Sigmoid colon (tissue), 7 donors: ENCODE data around the gene WDR74. TPM values are rescaled to one million over a fixed set of nuclear protein-coding genes. Genes with fewer than 3 reads are reported as not detected.

Source experiments
- DNase-seq: peaks from one replicate; pipeline ENCODE4 v3.0.0-alpha.2; 2019
- H3K27ac ChIP-seq, 4 donors: fragments of 200-600 bp; sonication (generic); one replicate each; pipeline ENCODE4 v1.5.1; 2016 to 2019; ENCODE audit warnings: mild to moderate bottlenecking in 1 of 4
- H3K27me3 ChIP-seq, 3 donors: fragments of 200-600 bp; sonication (generic); one replicate each; pipeline ENCODE4 v1.5.1; 2019; ENCODE audit warnings: mild to moderate bottlenecking in 1 of 3
- H3K36me3 ChIP-seq, 4 donors: fragments of 200-600 bp; sonication (generic); one replicate each; pipeline ENCODE4 v1.5.1; 2016 to 2019
- H3K4me1 ChIP-seq, 4 donors: fragments of 200-600 bp; sonication (generic); one replicate each; pipeline ENCODE4 v1.5.1; 2017 to 2019
- H3K4me3 ChIP-seq, 4 donors: fragments of 200-600 bp; sonication (generic); one replicate each; pipeline ENCODE4 v1.5.1; 2017 to 2019; ENCODE audit warnings: mild to moderate bottlenecking in 2 of 4, moderate library complexity in 1 of 4
- H3K9me3 ChIP-seq, 4 donors: fragments of 200-600 bp in 3 of 4; sonication (generic) in 3 of 4; one replicate each; pipeline versions ENCODE4 v1.5.1 to v1.6.1; 2013 to 2019
- CTCF ChIP-seq, 4 experiments: fragments of 450-650 bp in 3 of 4; fragments of 200-600 bp in 1 of 4; IDR thresholded peaks; one replicate each; pipeline ENCODE4 v1.5.1; 2016 to 2019; ENCODE audit warnings: antibody characterized with exemption in 4 of 4, mild to moderate bottlenecking in 3 of 4, moderate library complexity in 2 of 4
- EP300 ChIP-seq, 4 donors: sonication (generic); formaldehyde crosslinking; IDR thresholded peaks; one replicate each; pipeline ENCODE4 v1.6.1; 2017; ENCODE audit warnings: antibody characterized with exemption in 4 of 4
- POLR2A ChIP-seq, 2 donors: fragments of 450-650 bp; IDR thresholded peaks; one replicate each; pipeline ENCODE4 v1.6.1; 2016; ENCODE audit warnings: antibody characterized with exemption in 2 of 2, mild to moderate bottlenecking in 2 of 2, moderate library complexity in 2 of 2
- POLR2AphosphoS5 ChIP-seq, 4 donors: sonication (generic); formaldehyde crosslinking; IDR thresholded peaks; one replicate each; pipeline ENCODE4 v1.6.1; 2017; ENCODE audit warnings: antibody characterized with exemption in 4 of 4
- WGBS, 2 donors: extraction: QIAGEN DNeasy Blood & Tissue Kit; methylation state at CpG; one replicate each; pipeline ENCODE4 v1.1.7; 2013; 5-methylcytosine and 5-hydroxymethylcytosine counted together
- intact Hi-C: fragments of 100-400 bp; cut with DNase I; formaldehyde crosslinking; loops from one replicate; pipeline ENCODE4 v1.15.1; 2023
- polyA plus RNA-seq, 3 donors: library from polyadenylated mRNA; stranded (reverse); fragments of 200-250 nt; gene quantifications; one replicate each; pipeline ENCODE4 v1.2.3, GENCODE V29; 2013
- total RNA-seq, 4 donors: library from RNA; depleted of rRNA; stranded (reverse); fragments of >200 nt; gene quantifications; one replicate each; pipeline ENCODE4 v1.1.0, GENCODE V29; 2016
- donor health status: healthy with polysubstance abuse.
- donor health status: Bipolar disorder and iron deficiency.
- donor health status: healthy.

Gene WDR74
- total and polyA plus RNA-seq, 7 donors, result 11.6 to 47.6 (median 30.7) TPM

- 93 to 96% methylated on average over 3 of the region's 3 CpGs for WGBS, 2 donors
- intact Hi-C loops, result no loop called here
Observed at GRCh38 chr11:62823677-62824076, 15.7 kb downstream of the WDR74 start.

GRCh38 chr11:62817129-62817528 lies 22.3 kb downstream of the WDR74 start:
- intact Hi-C loops, result no loop called here
- H3K4me1 ChIP-seq, result no peaks in the 10 kb centered on the region
- H3K27ac ChIP-seq, result no peak overlapping the region
- no peak overlapping the region for H3K4me3 ChIP-seq
- 93 to 95% methylated on average over 4 of the region's 4 CpGs for WGBS, 2 donors
- H3K27me3 ChIP-seq, result no peaks in the 10 kb centered on the region
- no peak for DNase-seq
- TF ChIP-seq CTCF (IDR thresholded peaks at IDR 0.05) (no peak), POLR2A (IDR thresholded peaks at IDR 0.05) (no peak)
- peaks cover 15 to 82% (median 32%) of the 10 kb centered on the region in 4 donors for H3K36me3 ChIP-seq
- H3K9me3 ChIP-seq, result no peaks in the 10 kb centered on the region

More at GRCh38 chr11:62823677-62824076, 15.7 kb downstream of the WDR74 start:
- H3K4me1 ChIP-seq, result peaks cover 0 to 7% (median 3%) of the 10 kb centered on the region in 4 donors
- DNase-seq, result no peak
- H3K36me3 ChIP-seq, result peaks cover 62 to 99% (median 78%) of the 10 kb centered on the region in 4 donors
- TF ChIP-seq POLR2AphosphoS5 (IDR thresholded peaks at IDR 0.05), result no peak
- no peak for TF ChIP-seq CTCF (IDR thresholded peaks at IDR 0.05)
- TF ChIP-seq EP300 (IDR thresholded peaks at IDR 0.05), result no peak
- no peak for TF ChIP-seq POLR2A (IDR thresholded peaks at IDR 0.05)
- no peaks in the 10 kb centered on the region for H3K9me3 ChIP-seq
- no peak overlapping the region for H3K4me3 ChIP-seq
- no peak overlapping the region for H3K27ac ChIP-seq
- H3K27me3 ChIP-seq, result no peaks in the 10 kb centered on the region

- H3K4me1 ChIP-seq, result no peaks in the 10 kb centered on the region
- no peak for TF ChIP-seq EP300 (IDR thresholded peaks at IDR 0.05)
- TF ChIP-seq POLR2A (IDR thresholded peaks at IDR 0.05), result no peak
- no peak for TF ChIP-seq CTCF (IDR thresholded peaks at IDR 0.05)
- no peak for TF ChIP-seq POLR2AphosphoS5 (IDR thresholded peaks at IDR 0.05)
- H3K36me3 ChIP-seq, result peaks cover 15 to 76% (median 26%) of the 10 kb centered on the region in 4 donors
- no peak overlapping the region for H3K27ac ChIP-seq
- no peak for DNase-seq
- H3K27me3 ChIP-seq, result no peaks in the 10 kb centered on the region
- intact Hi-C loops, result no loop called here
- H3K4me3 ChIP-seq, result no peak overlapping the region
- H3K9me3 ChIP-seq, result no peaks in the 10 kb centered on the region
- 89% methylated on average over 8 of the region's 8 CpGs for WGBS, 2 donors
Observed at GRCh38 chr11:62816557-62816956, 22.8 kb downstream of the WDR74 start.

GRCh38 chr11:62811659-62812058 lies 27.7 kb downstream of the WDR74 start:
- no peaks in the 10 kb centered on the region for H3K27me3 ChIP-seq
- 84 to 89% methylated on average over 2 of the region's 2 CpGs for WGBS, 2 donors
- H3K4me3 ChIP-seq, result no peak overlapping the region
- no peak for DNase-seq
- no peak overlapping the region for H3K27ac ChIP-seq
- no peaks in the 10 kb centered on the region for H3K4me1 ChIP-seq
- H3K36me3 ChIP-seq, result peaks cover 0 to 34% (median 2%) of the 10 kb centered on the region in 4 donors
- TF ChIP-seq EP300 (IDR thresholded peaks at IDR 0.05) (no peak), POLR2AphosphoS5 (IDR thresholded peaks at IDR 0.05) (no peak), CTCF (IDR thresholded peaks at IDR 0.05) (no peak), POLR2A (IDR thresholded peaks at IDR 0.05) (no peak)
- H3K9me3 ChIP-seq, result no peaks in the 10 kb centered on the region
- intact Hi-C loops, result no loop called here

- 3 to 34% methylated on average over 1 of the region's 1 CpG for WGBS, 2 donors
- intact Hi-C loops, result no loop called here
- no peak overlapping the region for H3K27ac ChIP-seq
Observed at GRCh38 chr11:62810748-62811147, 28.6 kb downstream of the WDR74 start.

More at GRCh38 chr11:62810748-62811147, 28.6 kb downstream of the WDR74 start:
- DNase-seq, result no peak
- Histone ChIP-seq H3K4me3 (no peak overlapping the region), H3K36me3 (peaks cover 0 to 25% (median 2%) of the 10 kb centered on the region in 4 donors), H3K9me3 (no peaks in the 10 kb centered on the region), H3K27me3 (no peaks in the 10 kb centered on the region), H3K4me1 (peaks cover 0 to 8% (median 4%) of the 10 kb centered on the region in 4 donors)
- TF ChIP-seq EP300 (IDR thresholded peaks at IDR 0.05) (no peak), POLR2AphosphoS5 (IDR thresholded peaks at IDR 0.05) (no peak), CTCF (IDR thresholded peaks at IDR 0.05) (no peak), POLR2A (IDR thresholded peaks at IDR 0.05) (no peak)
